Measurements from ENCODE around the gene KLHL29. TPM values are rescaled to one million over a fixed set of nuclear protein-coding genes. Genes with fewer than 3 reads are reported as not detected.

KLHL29 gene
- total RNA-seq, 1 experiment from 2014 or later, result 7.7 TPM

- DNase-seq (ENCODE audit: low read depth, low spot score) (no peak), ATAC-seq (no peak)
- H3K27ac ChIP-seq (ENCODE audit: low read length), result no peak overlapping the region
- H3K36me3 ChIP-seq (ENCODE audit: control insufficient read depth, insufficient read depth, low read length), result no peaks in the 10 kb centered on the region
- no peaks in the 10 kb centered on the region for H3K4me1 ChIP-seq (ENCODE audit: control insufficient read depth, insufficient read depth, low read length)
- no peaks in the 10 kb centered on the region for H3K9me3 ChIP-seq (ENCODE audit: control insufficient read depth, insufficient read depth, low read depth, low read length)
- H3K4me3 ChIP-seq (ENCODE audit: low read depth in 2 of 2, low read length in 2 of 2), result no peak overlapping the region
- BruUV-seq (replicated peaks), result no TSS peak
- no peak for TF ChIP-seq CTCF (IDR thresholded peaks at IDR 0.05)
- TF ChIP-seq REST (IDR thresholded peaks at IDR 0.05; ENCODE audit: insufficient read depth in 1 of 2, low read depth in 2 of 2, low read length in 1 of 2), result no peak
- TF ChIP-seq TCF7L2 (IDR thresholded peaks at IDR 0.05; ENCODE audit: low read depth, low read length), result no peak
- TF ChIP-seq SIN3A (IDR thresholded peaks at IDR 0.05; ENCODE audit: borderline replicate concordance, insufficient read depth, low read depth, low read length), result no peak
- no peak for TF ChIP-seq POLR2AphosphoS5 (IDR thresholded peaks at IDR 0.05; ENCODE audit: low read depth, low read length)
- intact Hi-C loops (cut with micrococcal nuclease; ENCODE audit: unreplicated experiment) (no loop called here), in situ Hi-C loops (cut with HindIII; ENCODE audit: low pct_unique_long_range_greater_than_20kb, low sequenced_read_pairs) (no loop called here)
- POLR2A ChIA-PET, result no interaction called here
- H3K27me3 ChIP-seq (ENCODE audit: control insufficient read depth, insufficient read depth, low read length), result no peaks in the 10 kb centered on the region
- CTCF ChIA-PET, result no interaction called here
Observed at GRCh38 chr2:23687713-23688112, 302.7 kb downstream of the KLHL29 start.

- DNase-seq (ENCODE audit: low read depth, low spot score) (no peak), ATAC-seq (no peak)
- no peaks in the 10 kb centered on the region for H3K9me3 ChIP-seq (ENCODE audit: control insufficient read depth, insufficient read depth, low read depth, low read length)
- no peaks in the 10 kb centered on the region for H3K4me1 ChIP-seq (ENCODE audit: control insufficient read depth, insufficient read depth, low read length)
- no peak overlapping the region for H3K27ac ChIP-seq (ENCODE audit: low read length)
- no peaks in the 10 kb centered on the region for H3K27me3 ChIP-seq (ENCODE audit: control insufficient read depth, insufficient read depth, low read length)
- BruUV-seq (replicated peaks), result no TSS peak
- intact Hi-C loops (cut with micrococcal nuclease; ENCODE audit: unreplicated experiment), result no loop called here
- TF ChIP-seq CTCF (IDR thresholded peaks at IDR 0.05) (no peak), POLR2AphosphoS5 (IDR thresholded peaks at IDR 0.05; ENCODE audit: low read depth, low read length) (no peak), REST (IDR thresholded peaks at IDR 0.05; ENCODE audit: insufficient read depth in 1 of 2, low read depth in 2 of 2, low read length in 1 of 2) (no peak), SIN3A (IDR thresholded peaks at IDR 0.05; ENCODE audit: borderline replicate concordance, insufficient read depth, low read depth, low read length) (no peak), TCF7L2 (IDR thresholded peaks at IDR 0.05; ENCODE audit: low read depth, low read length) (no peak)
- ChIA-PET POLR2A (no interaction called here), CTCF (no interaction called here)
- H3K36me3 ChIP-seq (ENCODE audit: control insufficient read depth, insufficient read depth, low read length), result no peaks in the 10 kb centered on the region
- in situ Hi-C loops (cut with HindIII; ENCODE audit: low pct_unique_long_range_greater_than_20kb, low sequenced_read_pairs), result no loop called here
- H3K4me3 ChIP-seq (ENCODE audit: low read depth in 2 of 2, low read length in 2 of 2), result no peak overlapping the region
Observed at GRCh38 chr2:23688486-23689130, 303.6 kb downstream of the KLHL29 start.

Measured in Panc1 (cell line).